HepG2 (cell line): ENCODE data around the gene MYADML2. TPM values are rescaled to one million over a fixed set of nuclear protein-coding genes. Genes with fewer than 3 reads are reported as not detected.
A peak's percentile ranks its signal among the peaks of the same experiment; 100 is the strongest.

Source experiments
- CEBPG ChIP-seq: IDR thresholded peaks from 2 replicates; pipeline ENCODE4 v1.6.1; 2016
- EEA1 ChIP-seq: sonication (generic); formaldehyde crosslinking; IDR thresholded peaks from 2 replicates; pipeline ENCODE4 v1.5.1; 2020; ENCODE audit warnings: mild to moderate bottlenecking, missing genetic modification reagents, borderline replicate concordance
- FOXA3 ChIP-seq: IDR thresholded peaks from 2 replicates; pipeline ENCODE4 v1.6.1; 2016; ENCODE audit warnings: missing genetic modification reagents, missing compliant biosample characterization
- KLF16 ChIP-seq, 2 experiments: sonication (generic) in 1 of 2; formaldehyde crosslinking in 1 of 2; IDR thresholded peaks; 2 replicates each; pipeline versions ENCODE4 v1.6.1 to v1.8.0; 2016 to 2023; ENCODE audit warnings: missing genetic modification reagents in 2 of 2, missing compliant biosample characterization in 1 of 2
- KLF6 ChIP-seq: IDR thresholded peaks from 2 replicates; pipeline ENCODE4 v1.8.0; 2016; ENCODE audit warnings: missing biosample characterization, missing genetic modification reagents
- MAFK ChIP-seq, 2 experiments: IDR thresholded peaks in 1 of 2; conservative IDR thresholded peaks in 1 of 2; 2 replicates each; pipeline ENCODE4 v1.6.1; 2011; ENCODE audit warnings: improper control_type of control experiment in 2 of 2, low read length in 2 of 2
- MED8 ChIP-seq: sonication (generic); formaldehyde crosslinking; IDR thresholded peaks from 2 replicates; pipeline ENCODE4 v1.8.1; 2023; ENCODE audit warnings: mild to moderate bottlenecking, missing genetic modification reagents; ENCODE audit not compliant: insufficient replicate concordance
- NR2F6 ChIP-seq, 2 experiments: IDR thresholded peaks; 2 replicates each; pipeline ENCODE4 v1.6.1; 2016; ENCODE audit warnings: antibody characterized with exemption in 1 of 2, mild to moderate bottlenecking in 1 of 2
- POLR2G ChIP-seq: fragments of 200-400 bp; formaldehyde crosslinking; IDR thresholded peaks from 2 replicates; pipeline ENCODE4 v1.6.1; 2018; ENCODE audit warnings: mild to moderate bottlenecking, low read depth, low read length, moderate library complexity
- PRDM15 ChIP-seq: sonication (generic); formaldehyde crosslinking; IDR thresholded peaks from 2 replicates; pipeline ENCODE4 v1.4.0; 2020; ENCODE audit warnings: missing genetic modification reagents
- PRMT3 ChIP-seq: sonication (generic); formaldehyde crosslinking; IDR thresholded peaks from 2 replicates; pipeline ENCODE4 v1.8.1; 2022; ENCODE audit warnings: low read depth, mild to moderate bottlenecking, moderate library complexity, missing genetic modification reagents, borderline replicate concordance
- PTBP1 ChIP-seq: fragments of 200-400 bp; formaldehyde crosslinking; IDR thresholded peaks from 2 replicates; pipeline ENCODE4 v1.6.1; 2018; ENCODE audit warnings: low read length, low read depth; ENCODE audit not compliant: poor library complexity, severe bottlenecking
- SOX6 ChIP-seq, 2 experiments: fragments of 450-650 bp in 1 of 2; sonication (generic) in 1 of 2; formaldehyde crosslinking in 1 of 2; IDR thresholded peaks; 2 replicates each; pipeline versions ENCODE4 v1.4.0 to v1.6.1; 2017 to 2020; ENCODE audit warnings: antibody characterized with exemption in 1 of 2, mild to moderate bottlenecking in 1 of 2, missing genetic modification reagents in 1 of 2
- TAF15 ChIP-seq: fragments of 200-400 bp; formaldehyde crosslinking; IDR thresholded peaks from one replicate; pipeline ENCODE4 v1.6.1; 2018; ENCODE audit warnings: mild to moderate bottlenecking, low read depth, low read length; ENCODE audit not compliant: poor library complexity, severe bottlenecking
- ZIK1 ChIP-seq: sonication (generic); formaldehyde crosslinking; IDR thresholded peaks from 2 replicates; pipeline ENCODE4 v1.5.0; 2020; ENCODE audit warnings: mild to moderate bottlenecking, low read depth, missing genetic modification reagents, borderline replicate concordance
- ZNF746 ChIP-seq: sonication (generic); formaldehyde crosslinking; IDR thresholded peaks from 2 replicates; pipeline ENCODE4 v1.8.0; 2022; ENCODE audit warnings: mild to moderate bottlenecking, missing genetic modification reagents
- ZNF768 ChIP-seq: sonication (generic); formaldehyde crosslinking; IDR thresholded peaks from 2 replicates; pipeline ENCODE4 v1.4.0; 2020; ENCODE audit warnings: missing genetic modification reagents
- ZNF816 ChIP-seq: sonication (generic); formaldehyde crosslinking; IDR thresholded peaks from 2 replicates; pipeline ENCODE4 v1.8.0; 2022; ENCODE audit warnings: missing genetic modification reagents, mild to moderate bottlenecking, borderline replicate concordance
- polyA plus RNA-seq, 8 experiments: library from polyadenylated mRNA; depleted of rRNA in 3 of 8; stranded (reverse) in 7 of 8; unstranded in 1 of 8; fragments of >200 nt; fragmentation: Illumina TruSeq in 4 of 8; extraction: Trizol in 4 of 8; gene quantifications; 2 replicates each; pipeline versions ENCODE4 v1.2.1 to v1.2.3, GENCODE V29; 2011 to 2016; ENCODE audit warnings: low read depth in 4 of 8, missing spikeins in 1 of 8, mixed read lengths in 1 of 8; ENCODE audit not compliant: insufficient read depth in 1 of 8
- total RNA-seq, 5 experiments: library from RNA; depleted of rRNA; stranded (reverse); fragments of >200 nt; fragmentation: Illumina TruSeq; extraction: Trizol; gene quantifications; 2 replicates each; pipeline ENCODE4 v1.2.3, GENCODE V29; 2016; ENCODE audit warnings: low read depth in 1 of 5
- TF ChIP-seq, protein P1 (sequence below), 2 experiments: sonication (generic) in 1 of 2; formaldehyde crosslinking in 1 of 2; IDR thresholded peaks; 2 replicates each; pipeline versions ENCODE4 v1.4.0 to v1.6.1; 2018 to 2020; ENCODE audit warnings: missing genetic modification reagents in 2 of 2, borderline replicate concordance in 1 of 2, low read depth in 1 of 2, mild to moderate bottlenecking in 1 of 2, missing biosample characterization in 1 of 2
- TF ChIP-seq, protein P2 (sequence below): sonication (generic); formaldehyde crosslinking; IDR thresholded peaks from 2 replicates; pipeline ENCODE4 v1.4.0; 2020; ENCODE audit warnings: missing genetic modification reagents

The MYADML2 gene
- total and polyA plus RNA-seq, 2 of the 13 experiments (the other 11 are each of a cell fraction or from before 2014, with no cell fraction given), result not detected

DNA sequence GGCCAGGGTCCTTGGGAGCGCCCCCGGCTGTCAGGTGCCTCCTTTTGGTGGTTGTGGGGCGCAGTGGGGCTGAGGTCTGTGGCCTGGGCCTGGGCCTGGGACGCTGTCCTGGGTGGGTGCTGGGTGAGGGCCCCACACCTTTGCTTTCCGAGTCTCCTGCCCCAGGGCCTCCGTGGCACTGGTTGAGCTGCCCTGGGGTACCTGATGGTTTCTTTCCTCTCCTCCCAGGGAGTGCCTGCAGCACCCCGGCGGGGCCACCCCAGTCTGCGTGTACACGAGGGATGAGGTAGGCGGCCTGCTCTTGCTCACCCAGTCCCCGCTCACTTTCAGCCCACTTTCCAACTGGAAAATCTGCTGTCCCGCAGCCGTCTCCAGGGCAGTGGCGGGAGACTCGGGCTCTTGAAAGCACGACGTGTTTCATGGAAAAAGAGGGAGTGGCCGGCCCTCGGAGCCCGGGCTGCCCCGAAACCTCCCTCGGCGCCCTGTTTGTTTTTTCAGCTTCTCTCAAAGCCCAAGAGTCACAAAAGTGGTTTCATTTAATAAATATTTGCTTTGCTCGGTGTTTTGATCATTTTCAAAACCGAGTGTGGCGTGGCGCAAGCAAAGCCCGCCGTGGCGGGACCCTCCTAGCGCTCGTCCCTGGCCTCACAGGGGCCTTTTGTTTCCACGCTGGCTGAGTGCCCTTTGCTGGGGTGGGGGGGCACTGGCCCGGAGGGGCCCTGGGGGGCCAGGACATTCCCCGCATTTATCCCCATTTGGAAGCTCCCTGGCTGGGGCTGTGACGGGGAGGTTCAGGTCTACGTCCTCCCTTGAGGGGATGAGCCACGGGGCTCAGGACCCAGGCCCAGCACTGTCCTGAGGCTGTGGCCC lies 47.8 kb upstream of the MYADML2 start (continued):
- TF ChIP-seq, protein P1, sequence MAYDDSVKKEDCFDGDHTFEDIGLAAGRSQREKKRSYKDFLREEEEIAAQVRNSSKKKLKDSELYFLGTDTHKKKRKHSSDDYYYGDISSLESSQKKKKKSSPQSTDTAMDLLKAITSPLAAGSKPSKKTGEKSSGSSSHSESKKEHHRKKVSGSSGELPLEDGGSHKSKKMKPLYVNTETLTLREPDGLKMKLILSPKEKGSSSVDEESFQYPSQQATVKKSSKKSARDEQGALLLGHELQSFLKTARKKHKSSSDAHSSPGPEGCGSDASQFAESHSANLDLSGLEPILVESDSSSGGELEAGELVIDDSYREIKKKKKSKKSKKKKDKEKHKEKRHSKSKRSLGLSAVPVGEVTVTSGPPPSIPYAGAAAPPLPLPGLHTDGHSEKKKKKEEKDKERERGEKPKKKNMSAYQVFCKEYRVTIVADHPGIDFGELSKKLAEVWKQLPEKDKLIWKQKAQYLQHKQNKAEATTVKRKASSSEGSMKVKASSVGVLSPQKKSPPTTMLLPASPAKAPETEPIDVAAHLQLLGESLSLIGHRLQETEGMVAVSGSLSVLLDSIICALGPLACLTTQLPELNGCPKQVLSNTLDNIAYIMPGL (CRISPR knock-in tag; IDR thresholded peaks at IDR 0.05; ENCODE audit: borderline replicate concordance in 1 of 2, low read depth in 1 of 2), result no peak; a peak in 2 of 4 replicates
- TF ChIP-seq EEA1 (0 out of 2 replicates have a peak, but pooled peaks have one; percentile 11), ZNF768 (CRISPR knock-in tag) (no peak; the same call in 1 of the 2 replicates), ZIK1 (no peak; the same call in 1 of the 2 replicates), KLF6 (CRISPR knock-in tag) (0 out of 2 replicates have a peak, but pooled peaks have one; percentile 32), FOXA3 (CRISPR knock-in tag) (peak; percentile 82), TAF15 (peak; percentile 73), PRMT3 (CRISPR knock-in tag) (peak; percentile 60; the same call in 1 of the 2 replicates), SOX6 (IDR thresholded peaks at IDR 0.05) (no peak), SOX6 (CRISPR knock-in tag; IDR thresholded peaks at IDR 0.05) (peak; percentile 93), MAFK (conservative IDR thresholded peaks at IDR 0.05 in 1 of 2, IDR thresholded peaks at IDR 0.05 in 1 of 2; ENCODE audit: low read length in 2 of 2) (0 out of 4 replicates have a peak, but pooled peaks of 1 of the 2 experiments have one; percentile 37), PRDM15 (CRISPR knock-in tag) (peak; percentile 76; the same call in 1 of the 2 replicates), ZNF816 (CRISPR knock-in tag) (peak; percentile 57), PTBP1 (peak; percentile 22), ZNF746 (peak; percentile 96), MED8 (CRISPR knock-in tag) (peak; percentile 94), POLR2G (peak; percentile 60), CEBPG (peak; percentile 57), KLF16 (CRISPR knock-in tag; IDR thresholded peaks at IDR 0.05) (peak in 1 of 2 experiments; percentile 49; a peak in 1 of 4 replicates), NR2F6 (IDR thresholded peaks at IDR 0.05) (peak; percentile 83), NR2F6 (CRISPR knock-in tag; IDR thresholded peaks at IDR 0.05) (peak; percentile 49)
- TF ChIP-seq, protein P2, sequence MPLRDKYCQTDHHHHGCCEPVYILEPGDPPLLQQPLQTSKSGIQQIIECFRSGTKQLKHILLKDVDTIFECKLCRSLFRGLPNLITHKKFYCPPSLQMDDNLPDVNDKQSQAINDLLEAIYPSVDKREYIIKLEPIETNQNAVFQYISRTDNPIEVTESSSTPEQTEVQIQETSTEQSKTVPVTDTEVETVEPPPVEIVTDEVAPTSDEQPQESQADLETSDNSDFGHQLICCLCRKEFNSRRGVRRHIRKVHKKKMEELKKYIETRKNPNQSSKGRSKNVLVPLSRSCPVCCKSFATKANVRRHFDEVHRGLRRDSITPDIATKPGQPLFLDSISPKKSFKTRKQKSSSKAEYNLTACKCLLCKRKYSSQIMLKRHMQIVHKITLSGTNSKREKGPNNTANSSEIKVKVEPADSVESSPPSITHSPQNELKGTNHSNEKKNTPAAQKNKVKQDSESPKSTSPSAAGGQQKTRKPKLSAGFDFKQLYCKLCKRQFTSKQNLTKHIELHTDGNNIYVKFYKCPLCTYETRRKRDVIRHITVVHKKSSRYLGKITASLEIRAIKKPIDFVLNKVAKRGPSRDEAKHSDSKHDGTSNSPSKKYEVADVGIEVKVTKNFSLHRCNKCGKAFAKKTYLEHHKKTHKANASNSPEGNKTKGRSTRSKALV (CRISPR knock-in tag), result peak; percentile 86; the same call in 1 of the 2 replicates
